Stomach (tissue), 19 donors: ENCODE data around the gene FIGN. TPM values are rescaled to one million over a fixed set of nuclear protein-coding genes. Genes with fewer than 3 reads are reported as not detected.

Experiments used
- DNase-seq, 2 donors: peaks; one replicate each; pipeline versions ENCODE4 v3.0.0 to v3.0.0-alpha.2; 2013 to 2019
- H3K27ac ChIP-seq, 5 donors: fragments of 200-600 bp in 4 of 5; sonication (generic) in 4 of 5; one replicate each; pipeline ENCODE4 v1.5.1; 2013 to 2019; ENCODE audit warnings: mild to moderate bottlenecking in 1 of 5, moderate library complexity in 1 of 5
- H3K27me3 ChIP-seq, 3 donors: fragments of 200-600 bp; sonication (generic); one replicate each; pipeline ENCODE4 v1.5.1; 2017 to 2019; ENCODE audit warnings: mixed run types in 1 of 3
- H3K36me3 ChIP-seq, 4 donors: fragments of 200-600 bp; sonication (generic); 1 replicate in 3 of 4; 2 replicates in 1 of 4; pipeline ENCODE4 v1.5.1; 2016 to 2019
- H3K4me1 ChIP-seq, 4 donors: fragments of 200-600 bp; sonication (generic); one replicate each; pipeline ENCODE4 v1.5.1; 2016 to 2019
- H3K4me3 ChIP-seq, 4 donors: fragments of 200-600 bp; sonication (generic) in 3 of 4; one replicate each; pipeline ENCODE4 v1.5.1; 2016 to 2019; ENCODE audit warnings: mild to moderate bottlenecking in 1 of 4
- H3K9me3 ChIP-seq, 4 donors: fragments of 200-600 bp; sonication (generic); one replicate each; pipeline ENCODE4 v1.5.1; 2016 to 2019
- CTCF ChIP-seq, 7 experiments: fragments of 450-650 bp in 4 of 7; fragments of 200-600 bp in 3 of 7; sonication (generic) in 3 of 7; IDR thresholded peaks; one replicate each; pipeline ENCODE4 v1.5.1; 2016 to 2019; ENCODE audit warnings: antibody characterized with exemption in 7 of 7, control low read depth in 2 of 7, mild to moderate bottlenecking in 1 of 7
- EP300 ChIP-seq: sonication (generic); formaldehyde crosslinking; IDR thresholded peaks from one replicate; pipeline ENCODE4 v1.6.1; 2017; ENCODE audit warnings: antibody characterized with exemption
- POLR2A ChIP-seq, 4 donors: fragments of 450-650 bp; IDR thresholded peaks; one replicate each; pipeline ENCODE4 v1.6.1; 2016; ENCODE audit warnings: antibody characterized with exemption in 4 of 4, control low read depth in 2 of 4, mild to moderate bottlenecking in 1 of 4, moderate library complexity in 1 of 4
- POLR2AphosphoS5 ChIP-seq, 3 donors: sonication (generic); formaldehyde crosslinking; IDR thresholded peaks; one replicate each; pipeline ENCODE4 v1.6.1; 2016; ENCODE audit warnings: antibody characterized with exemption in 3 of 3
- WGBS, 5 donors: extraction: QIAGEN DNeasy Blood & Tissue Kit in 3 of 5; methylation state at CpG; one replicate each; pipeline versions ENCODE4 v1.1.5 to v1.1.7; 2013 to 2018; 5-methylcytosine and 5-hydroxymethylcytosine counted together
- intact Hi-C: fragments of 100-400 bp; cut with DNase I; formaldehyde crosslinking; loops from one replicate; pipeline ENCODE4 v1.15.1; 2023; ENCODE audit warnings: low total_unique reads
- long read RNA-seq, 10 donors: transcript quantifications; one replicate each; lab custom pipeline, GENCODE V29; 2026
- polyA plus RNA-seq, 3 donors: library from polyadenylated mRNA; stranded (reverse); fragments of 200-250 nt; gene quantifications; one replicate each; pipeline ENCODE4 v1.2.3, GENCODE V29; 2013
- total RNA-seq, 5 donors: library from RNA; depleted of rRNA; stranded (reverse); fragments of >200 nt; gene quantifications; one replicate each; pipeline versions ENCODE4 v1.1.0 to v1.2.3, GENCODE V29; 2014 to 2016
- donor health status: healthy with polysubstance abuse.
- donor health status: Bipolar disorder and iron deficiency.
- donor health status: healthy.

The FIGN gene
- 1 to 10 TPM; 1.2 to 8.9 (median 4.1) TPM for total RNA-seq
- polyA plus RNA-seq, result 1 to 10 TPM in 1 of 3 donors, under 1 TPM in 2; 0.33 to 1.2 (median 0.92) TPM
- long read RNA-seq, donor 1, result 0 reads
- long read RNA-seq, donor 2, result 0 reads
- long read RNA-seq, donor 3, result 0 reads
- long read RNA-seq, donor 4, result 0 reads
- long read RNA-seq, donor 5, full-length matches to known transcripts, result 1 of 1 reads
- long read RNA-seq, donor 5, partial matches to known transcripts, result 0 of 1 reads
- long read RNA-seq, donor 5, other reads (novel, unspliced or antisense), result 0 of 1 reads
- long read RNA-seq, donor 6, result 0 reads
- long read RNA-seq, donor 7, result 0 reads
- long read RNA-seq, donor 8, partial matches to known transcripts, result 0 of 1 reads
- long read RNA-seq, donor 8, other reads (novel, unspliced or antisense), result 0 of 1 reads
- long read RNA-seq, donor 9, full-length matches to known transcripts, result 2 of 2 reads
- long read RNA-seq, donor 9, partial matches to known transcripts, result 0 of 2 reads
- long read RNA-seq, donor 9, other reads (novel, unspliced or antisense), result 0 of 2 reads
- long read RNA-seq, donor 10, result 0 reads

GRCh38 chr2:163735685-163736432 lies at the start of gene FIGN:
Gene FIGN, minus strand, starts transcription at chr2:163736008. Its CDS starts 1,081 bp downstream, at chr2:163734927.
- no peaks in the 10 kb centered on the region for H3K36me3 ChIP-seq
- peak within 1 kb of the TSS; percentile 55 to 71 (median 62) for H3K4me3 ChIP-seq
- H3K9me3 ChIP-seq, result no peaks in the 10 kb centered on the region
- TF ChIP-seq POLR2AphosphoS5 (IDR thresholded peaks at IDR 0.05) (peak; percentile 65 to 75 (median 70)), CTCF (IDR thresholded peaks at IDR 0.05) (no peak), POLR2A (IDR thresholded peaks at IDR 0.05) (peak in 1 of 4 donors; percentile 70), EP300 (no peak)
- WGBS, 5 donors, result 1 to 2% (median 1%) methylated on average over 42 to 54 of the region's 54 CpGs
- intact Hi-C loops, result no loop called here
- peaks cover 0 to 10% (median 10%) of the 10 kb centered on the region in 3 donors for H3K27me3 ChIP-seq
- H3K4me1 ChIP-seq, result peaks cover 0 to 20% (median 6%) of the 10 kb centered on the region in 4 donors
- H3K27ac ChIP-seq, result peak within 1 kb of the TSS; percentile 77 to 92 (median 90)
- peak; percentile 73 to 91 for DNase-seq

DNA sequence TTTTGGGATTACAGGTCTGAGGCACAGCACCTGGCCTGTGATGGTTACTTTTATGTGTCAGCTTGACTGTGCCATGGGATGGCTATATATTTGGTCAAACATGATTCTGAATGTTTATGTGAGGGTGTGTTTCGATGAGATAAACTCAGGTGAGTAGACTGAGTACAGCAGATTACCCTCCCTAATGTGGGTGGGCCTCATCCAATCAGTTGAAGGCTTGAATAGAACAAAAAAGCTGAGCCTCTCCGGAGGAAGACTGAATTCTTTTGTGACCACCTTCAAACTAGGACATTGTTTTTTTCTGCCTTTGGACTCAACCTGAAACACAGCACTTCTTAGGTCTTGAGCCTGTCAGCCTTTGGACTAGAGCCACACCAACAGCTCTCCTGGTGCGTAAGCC lies 49.4 kb upstream of the FIGN start:
- no peaks in the 10 kb centered on the region for H3K36me3 ChIP-seq
- intact Hi-C loops, result no loop called here
- no peak for DNase-seq
- H3K4me1 ChIP-seq, result peaks cover 0 to 3% (median 3%) of the 10 kb centered on the region in 4 donors
- H3K4me3 ChIP-seq, result no peak overlapping the region
- no peak overlapping the region for H3K27ac ChIP-seq
- H3K27me3 ChIP-seq, result no peaks in the 10 kb centered on the region
- H3K9me3 ChIP-seq, result no peaks in the 10 kb centered on the region
- 84 to 95% (median 90%) methylated on average over 3 of the region's 3 CpGs for WGBS, 5 donors
- TF ChIP-seq POLR2AphosphoS5 (IDR thresholded peaks at IDR 0.05), result no peak
- TF ChIP-seq EP300, result no peak
- no peak for TF ChIP-seq POLR2A (IDR thresholded peaks at IDR 0.05)
- no peak for TF ChIP-seq CTCF (IDR thresholded peaks at IDR 0.05)

GRCh38 chr2:163779970-163780597 lies 44.3 kb upstream of the FIGN start:
- H3K27ac ChIP-seq, result no peak overlapping the region
- 23 to 48% (median 34%) methylated on average over 6 of the region's 6 CpGs for WGBS, 5 donors

GRCh38 chr2:163778045-163778781 lies 42.4 kb upstream of the FIGN start:
- intact Hi-C loops, result no loop called here
- 35 to 59% (median 54%) methylated on average over 5 of the region's 5 CpGs for WGBS, 5 donors
- H3K27ac ChIP-seq, result no peak overlapping the region
- no peaks in the 10 kb centered on the region for H3K27me3 ChIP-seq
- no peak overlapping the region for H3K4me3 ChIP-seq
- no peaks in the 10 kb centered on the region for H3K9me3 ChIP-seq
- TF ChIP-seq POLR2AphosphoS5 (IDR thresholded peaks at IDR 0.05) (no peak), EP300 (no peak), CTCF (IDR thresholded peaks at IDR 0.05) (no peak), POLR2A (IDR thresholded peaks at IDR 0.05) (no peak)
- no peaks in the 10 kb centered on the region for H3K36me3 ChIP-seq
- H3K4me1 ChIP-seq, result peaks cover 3 to 20% (median 5%) of the 10 kb centered on the region in 4 donors
- DNase-seq, result peak; percentile 4 to 53

More at GRCh38 chr2:163779970-163780597, 44.3 kb upstream of the FIGN start:
- Histone ChIP-seq H3K27me3 (no peaks in the 10 kb centered on the region), H3K4me1 (peaks cover 3 to 20% (median 5%) of the 10 kb centered on the region in 4 donors), H3K9me3 (no peaks in the 10 kb centered on the region), H3K36me3 (no peaks in the 10 kb centered on the region), H3K4me3 (no peak overlapping the region)
- TF ChIP-seq POLR2A (IDR thresholded peaks at IDR 0.05) (no peak), POLR2AphosphoS5 (IDR thresholded peaks at IDR 0.05) (peak in 1 of 3 donors; percentile 29)
- DNase-seq, result peak; percentile 45 to 76
- intact Hi-C loops, result no loop called here
